Measurements from ENCODE around the gene ID1.
"Not testable (repeated sequence)": the region's sequence is repeated elsewhere in the genome, so short reads cannot be mapped to it uniquely, and the experiment has no call there.

The ID1 gene

GRCh38 chr20:31643522-31643921, 38.4 kb downstream of the ID1 start:
- H3K9me3 ChIP-seq (ENCODE audit: control insufficient read depth, insufficient read depth, low read length): no peaks in the 10 kb centered on the region
- no peak overlapping the region for H3K4me3 ChIP-seq (ENCODE audit: low read depth, low read length)
- no peaks in the 10 kb centered on the region for H3K27me3 ChIP-seq (ENCODE audit: control insufficient read depth, insufficient read depth, low read length)
- no peak overlapping the region for H3K27ac ChIP-seq (ENCODE audit: low read depth, low read length)
- no peaks in the 10 kb centered on the region for H3K36me3 ChIP-seq (ENCODE audit: control insufficient read depth, insufficient read depth, low read length)
- H3K4me1 ChIP-seq (ENCODE audit: control insufficient read depth, insufficient read depth, low read length): no peaks in the 10 kb centered on the region
- no peak overlapping the region for H3K9ac ChIP-seq (ENCODE audit: low read depth, low read length)

- H3K36me3 ChIP-seq (ENCODE audit: control insufficient read depth, insufficient read depth, low read length): no peaks in the 10 kb centered on the region
- no peaks in the 10 kb centered on the region for H3K9me3 ChIP-seq (ENCODE audit: control insufficient read depth, insufficient read depth, low read length)
- H3K27me3 ChIP-seq (ENCODE audit: control insufficient read depth, insufficient read depth, low read length): no peaks in the 10 kb centered on the region
- H3K9ac ChIP-seq (ENCODE audit: low read depth, low read length): no peak overlapping the region
- H3K4me1 ChIP-seq (ENCODE audit: control insufficient read depth, insufficient read depth, low read length): no peaks in the 10 kb centered on the region
- no peak overlapping the region for H3K4me3 ChIP-seq (ENCODE audit: low read depth, low read length)
- no peak overlapping the region for H3K27ac ChIP-seq (ENCODE audit: low read depth, low read length)
These were observed 39.6 kb downstream of the ID1 start for GRCh38 chr20:31644701-31645100.

GRCh38 chr20:31648104-31648503, 43.0 kb downstream of the ID1 start:
- not testable (repeated sequence) for H3K27me3 ChIP-seq (ENCODE audit: control insufficient read depth, insufficient read depth, low read length); H3K36me3 ChIP-seq (ENCODE audit: control insufficient read depth, insufficient read depth, low read length); H3K9ac ChIP-seq (ENCODE audit: low read depth, low read length); H3K27ac ChIP-seq (ENCODE audit: low read depth, low read length); H3K9me3 ChIP-seq (ENCODE audit: control insufficient read depth, insufficient read depth, low read length); H3K4me3 ChIP-seq (ENCODE audit: low read depth, low read length); H3K4me1 ChIP-seq (ENCODE audit: control insufficient read depth, insufficient read depth, low read length)

GRCh38 chr20:31652917-31653396, 47.9 kb downstream of the ID1 start:
- Histone ChIP-seq H3K4me1 (ENCODE audit: control insufficient read depth, insufficient read depth, low read length) (no peaks in the 10 kb centered on the region), H3K36me3 (ENCODE audit: control insufficient read depth, insufficient read depth, low read length) (no peaks in the 10 kb centered on the region), H3K27ac (ENCODE audit: low read depth, low read length) (no peak overlapping the region)

GRCh38 chr20:31653561-31653960, 48.5 kb downstream of the ID1 start:
- Histone ChIP-seq H3K9me3 (ENCODE audit: control insufficient read depth, insufficient read depth, low read length) (no peaks in the 10 kb centered on the region), H3K4me3 (ENCODE audit: low read depth, low read length) (no peak overlapping the region), H3K27me3 (ENCODE audit: control insufficient read depth, insufficient read depth, low read length) (no peaks in the 10 kb centered on the region), H3K36me3 (ENCODE audit: control insufficient read depth, insufficient read depth, low read length) (no peaks in the 10 kb centered on the region), H3K4me1 (ENCODE audit: control insufficient read depth, insufficient read depth, low read length) (no peaks in the 10 kb centered on the region), H3K9ac (ENCODE audit: low read depth, low read length) (no peak overlapping the region), H3K27ac (ENCODE audit: low read depth, low read length) (no peak overlapping the region)

More at GRCh38 chr20:31652917-31653396, 47.9 kb downstream of the ID1 start:
- no peak overlapping the region for H3K4me3 ChIP-seq (ENCODE audit: low read depth, low read length)
- H3K9me3 ChIP-seq (ENCODE audit: control insufficient read depth, insufficient read depth, low read length): no peaks in the 10 kb centered on the region
- H3K9ac ChIP-seq (ENCODE audit: low read depth, low read length): no peak overlapping the region
- no peaks in the 10 kb centered on the region for H3K27me3 ChIP-seq (ENCODE audit: control insufficient read depth, insufficient read depth, low read length)

GRCh38 chr20:31654534-31654933, 49.4 kb downstream of the ID1 start:
- Histone ChIP-seq H3K27ac (ENCODE audit: low read depth, low read length) (no peak overlapping the region), H3K4me1 (ENCODE audit: control insufficient read depth, insufficient read depth, low read length) (no peaks in the 10 kb centered on the region), H3K36me3 (ENCODE audit: control insufficient read depth, insufficient read depth, low read length) (no peaks in the 10 kb centered on the region), H3K27me3 (ENCODE audit: control insufficient read depth, insufficient read depth, low read length) (no peaks in the 10 kb centered on the region), H3K4me3 (ENCODE audit: low read depth, low read length) (no peak overlapping the region), H3K9ac (ENCODE audit: low read depth, low read length) (no peak overlapping the region), H3K9me3 (ENCODE audit: control insufficient read depth, insufficient read depth, low read length) (no peaks in the 10 kb centered on the region)

All from HUES48 (cell line).